ENCODE measurements around the gene RXRA.

Gene RXRA

GRCh38 chr9:134297083-134297410 lies 29.2 kb upstream of the RXRA start:
- Histone ChIP-seq H3K27ac (no peak overlapping the region), H3K4me3 (no peak overlapping the region), H3K9ac (no peak overlapping the region), H3K27me3 (peaks cover 0 to 5% (median 0%) of the 10 kb centered on the region in 11 experiments; a peak in 2 of 22 replicates), H4K20me1 (no peaks in the 10 kb centered on the region), H3K36me3 (no peaks in the 10 kb centered on the region), H3K4me2 (no peak overlapping the region), H3K4me1 (peaks cover 20 to 58% (median 56%) of the 10 kb centered on the region in 10 experiments), H3K9me3 (replicated peaks in 1 of 11) (no peaks in the 10 kb centered on the region)
- TF ChIP-seq Cebpa-rat (IDR thresholded peaks at IDR 0.05) = no peak

- H4K20me1 ChIP-seq = no peaks in the 10 kb centered on the region
- H3K4me2 ChIP-seq = no peak overlapping the region
- no peak overlapping the region for H3K9ac ChIP-seq
- H3K27ac ChIP-seq = no peak overlapping the region
- H3K36me3 ChIP-seq = no peaks in the 10 kb centered on the region
- H3K27me3 ChIP-seq = peaks cover 0 to 5% (median 0%) of the 10 kb centered on the region in 11 experiments; a peak in 2 of 22 replicates
- no peak overlapping the region for H3K4me3 ChIP-seq
- peaks cover 0 to 2% (median 0%) of the 10 kb centered on the region in 11 experiments; a peak in 3 of 22 replicates for H3K9me3 ChIP-seq (replicated peaks in 1 of 11)
- no peak for TF ChIP-seq Cebpa-rat (IDR thresholded peaks at IDR 0.05)
- peaks cover 20 to 57% (median 52%) of the 10 kb centered on the region in 10 experiments for H3K4me1 ChIP-seq
These were observed 28.7 kb upstream of the RXRA start for GRCh38 chr9:134297576-134297975.

DNA sequence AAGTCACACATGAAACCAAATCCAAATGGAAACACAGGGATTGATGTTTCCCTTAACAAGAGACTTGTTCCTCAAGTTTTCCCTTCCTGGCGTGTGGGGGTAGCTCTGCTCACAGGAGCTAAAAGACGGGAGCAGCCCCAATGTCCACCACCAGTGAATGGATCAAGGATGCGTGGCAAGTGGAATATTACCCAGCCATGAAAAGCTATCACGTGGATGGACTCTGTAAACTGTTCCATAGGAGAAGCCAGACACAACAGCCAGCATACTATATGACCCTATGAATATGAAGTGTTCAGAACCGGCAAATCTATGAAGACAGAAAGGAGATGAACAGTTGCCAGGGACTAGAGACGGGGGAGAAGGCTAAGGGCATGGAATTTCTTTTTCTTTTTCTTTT lies 28.3 kb upstream of the RXRA start:
- H3K9ac ChIP-seq = no peak overlapping the region
- TF ChIP-seq Cebpa-rat (IDR thresholded peaks at IDR 0.05) = no peak
- no peak overlapping the region for H3K4me2 ChIP-seq
- H3K9me3 ChIP-seq (replicated peaks in 1 of 11) = peaks cover 0 to 6% (median 0%) of the 10 kb centered on the region in 11 experiments; a peak in 4 of 22 replicates
- H3K4me1 ChIP-seq = peaks cover 17 to 57% (median 52%) of the 10 kb centered on the region in 10 experiments
- H3K36me3 ChIP-seq = no peaks in the 10 kb centered on the region
- no peaks in the 10 kb centered on the region for H4K20me1 ChIP-seq
- H3K4me3 ChIP-seq = no peak overlapping the region
- H3K27me3 ChIP-seq = peaks cover 0 to 3% (median 0%) of the 10 kb centered on the region in 11 experiments; a peak in 2 of 22 replicates
- no peak overlapping the region for H3K27ac ChIP-seq

DNA sequence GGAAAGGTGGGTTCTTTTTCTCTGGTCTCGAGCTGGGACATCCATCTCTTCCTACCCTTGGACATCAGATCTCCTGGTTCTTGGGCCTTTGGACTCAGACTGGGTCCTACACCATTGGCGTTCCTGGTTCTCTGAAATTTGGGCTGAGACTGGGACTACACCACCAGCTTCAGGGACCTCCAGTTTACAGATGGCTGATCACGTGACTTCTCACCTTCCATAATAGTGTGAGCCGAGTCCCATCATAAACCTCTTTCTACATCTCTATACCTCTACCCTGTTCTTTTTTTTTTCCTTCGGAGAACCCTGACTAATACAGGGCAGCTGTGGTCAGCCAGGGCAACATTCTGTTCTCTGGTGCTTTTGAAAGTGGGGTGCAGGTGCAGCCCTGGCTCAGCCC lies 27.2 kb upstream of the RXRA start:
- H3K27ac ChIP-seq = no peak overlapping the region
- H3K4me3 ChIP-seq = no peak overlapping the region
- H3K36me3 ChIP-seq = no peaks in the 10 kb centered on the region
- H4K20me1 ChIP-seq = no peaks in the 10 kb centered on the region
- peaks cover 7 to 56% (median 51%) of the 10 kb centered on the region in 10 experiments for H3K4me1 ChIP-seq
- H3K9me3 ChIP-seq (replicated peaks in 1 of 11) = peaks cover 0 to 14% (median 5%) of the 10 kb centered on the region in 11 experiments; a peak in 6 of 22 replicates
- H3K4me2 ChIP-seq = no peak overlapping the region
- H3K27me3 ChIP-seq = no peaks in the 10 kb centered on the region
- TF ChIP-seq Cebpa-rat (IDR thresholded peaks at IDR 0.05) = no peak
- H3K9ac ChIP-seq = no peak overlapping the region

DNA sequence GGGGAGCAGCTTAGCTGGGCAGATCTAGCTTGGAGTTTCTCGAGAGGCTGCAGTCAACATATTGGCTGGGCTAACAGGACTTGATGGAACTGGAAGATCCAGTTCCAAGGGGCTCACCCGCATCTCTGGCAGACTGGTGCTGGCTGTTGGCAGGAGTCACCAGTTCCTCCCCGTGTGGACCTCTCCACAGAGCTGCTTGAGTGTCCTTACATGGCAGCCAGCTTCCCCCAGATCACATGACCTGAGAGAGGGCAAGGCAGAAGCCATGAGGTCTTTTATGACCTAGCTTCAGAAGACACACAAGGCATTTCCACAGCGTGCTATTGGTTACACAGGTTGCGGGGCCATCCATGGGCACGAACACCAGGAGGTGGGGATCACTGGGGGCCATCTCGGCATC lies 26.4 kb upstream of the RXRA start:
- H3K9me3 ChIP-seq (replicated peaks in 1 of 11) = peaks cover 0 to 23% (median 6%) of the 10 kb centered on the region in 11 experiments; a peak in 6 of 22 replicates
- no peaks in the 10 kb centered on the region for H3K36me3 ChIP-seq
- H3K27ac ChIP-seq = no peak overlapping the region
- no peak overlapping the region for H3K4me3 ChIP-seq
- H3K27me3 ChIP-seq = no peaks in the 10 kb centered on the region
- TF ChIP-seq Cebpa-rat (IDR thresholded peaks at IDR 0.05) = no peak
- H3K4me2 ChIP-seq = peak overlapping the region in 1 of 11 experiments; percentile 5; a peak in 1 of 22 replicates
- no peak overlapping the region for H3K9ac ChIP-seq
- peaks cover 0 to 50% (median 43%) of the 10 kb centered on the region in 10 experiments; a peak in 17 of 20 replicates for H3K4me1 ChIP-seq
- H4K20me1 ChIP-seq = no peaks in the 10 kb centered on the region

DNA sequence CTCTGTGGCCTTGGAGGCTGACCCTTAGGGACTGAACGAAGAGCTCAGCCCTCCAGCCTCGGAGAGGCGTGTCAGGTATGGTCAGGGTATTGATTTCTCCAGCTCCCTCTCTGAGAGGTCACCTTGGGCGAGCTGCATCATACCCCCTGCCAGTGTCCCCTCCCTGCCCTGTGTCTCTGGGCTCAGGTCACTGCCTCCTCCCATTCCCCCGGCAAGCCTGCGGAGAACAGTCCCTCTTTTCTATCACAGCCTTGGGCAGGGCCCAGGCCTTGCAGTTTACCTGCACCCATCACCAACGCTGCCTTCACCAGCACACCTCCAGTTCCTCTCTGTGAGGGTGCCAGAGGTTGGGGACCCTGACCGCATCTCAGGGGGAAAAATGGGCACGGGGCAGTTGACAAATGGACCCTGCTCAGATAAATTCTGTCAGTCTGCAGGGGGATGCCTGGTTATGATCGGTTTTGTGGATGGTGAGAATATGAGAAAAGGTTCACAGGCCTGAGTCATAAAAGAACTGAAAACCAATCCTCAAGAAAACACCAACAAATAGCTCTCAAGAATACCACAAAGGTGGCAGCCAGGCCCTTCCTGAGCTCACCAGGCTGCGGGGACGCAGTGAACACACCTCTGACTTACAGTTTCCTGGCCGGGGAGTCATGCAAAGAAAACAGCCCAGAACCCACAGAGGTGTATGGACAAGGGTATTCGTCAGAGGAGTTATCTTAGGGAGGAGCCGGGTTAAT lies 24.7 kb upstream of the RXRA start:
- Histone ChIP-seq H3K27ac (no peak overlapping the region; a peak in 1 of 22 replicates), H4K20me1 (no peaks in the 10 kb centered on the region), H3K9me3 (replicated peaks in 1 of 11) (peaks cover 0 to 27% (median 6%) of the 10 kb centered on the region in 11 experiments; a peak in 6 of 22 replicates), H3K36me3 (no peaks in the 10 kb centered on the region), H3K27me3 (no peaks in the 10 kb centered on the region), H3K9ac (no peak overlapping the region), H3K4me3 (no peak overlapping the region), H3K4me2 (peak overlapping the region in 5 of 11 experiments; percentile 18 to 42 (median 28); a peak in 7 of 22 replicates), H3K4me1 (peaks cover 0 to 41% (median 31%) of the 10 kb centered on the region in 10 experiments; a peak in 16 of 20 replicates)
- no peak for TF ChIP-seq Cebpa-rat (IDR thresholded peaks at IDR 0.05)

GRCh38 chr9:134302130-134302817 lies 24.0 kb upstream of the RXRA start:
- peak overlapping the region in 8 of 11 experiments; percentile 18 to 68 (median 39); a peak in 14 of 22 replicates for H3K4me2 ChIP-seq
- H3K9me3 ChIP-seq (replicated peaks in 1 of 11) = peaks cover 0 to 27% (median 6%) of the 10 kb centered on the region in 11 experiments; a peak in 6 of 22 replicates
- H3K27me3 ChIP-seq = no peaks in the 10 kb centered on the region
- no peak overlapping the region for H3K4me3 ChIP-seq
- H3K4me1 ChIP-seq = peaks cover 0 to 46% (median 37%) of the 10 kb centered on the region in 10 experiments; a peak in 16 of 20 replicates
- H3K27ac ChIP-seq = no peak overlapping the region; a peak in 1 of 22 replicates
- no peak for TF ChIP-seq Cebpa-rat (IDR thresholded peaks at IDR 0.05)
- no peaks in the 10 kb centered on the region for H4K20me1 ChIP-seq
- no peak overlapping the region for H3K9ac ChIP-seq
- H3K36me3 ChIP-seq = no peaks in the 10 kb centered on the region

- H3K4me2 ChIP-seq = peak overlapping the region in 3 of 11 experiments; percentile 2 to 57 (median 13); a peak in 3 of 22 replicates
- no peak for TF ChIP-seq Cebpa-rat (IDR thresholded peaks at IDR 0.05)
These were observed 22.7 kb upstream of the RXRA start for GRCh38 chr9:134303601-134304000.

DNA sequence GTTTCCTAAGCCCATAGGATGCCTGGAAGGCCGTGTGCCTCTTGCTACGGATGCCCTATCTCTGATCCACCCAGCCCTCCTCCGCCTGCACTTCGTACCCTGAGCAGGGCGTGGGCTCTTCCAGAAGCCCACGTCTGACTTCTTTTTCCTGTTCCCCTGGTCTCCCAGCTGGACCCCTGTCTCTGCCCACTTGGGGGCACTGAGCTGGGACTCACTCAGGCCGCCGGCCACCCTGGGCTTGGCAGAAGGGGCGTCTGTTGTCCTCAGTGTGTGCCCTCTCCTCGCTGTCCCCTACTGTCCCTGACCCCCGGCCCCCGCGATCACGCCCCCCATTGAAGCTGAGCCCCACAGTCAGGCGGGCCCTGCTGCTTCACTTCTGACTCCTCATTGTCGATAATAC lies 22.0 kb upstream of the RXRA start:
- TF ChIP-seq Cebpa-rat (IDR thresholded peaks at IDR 0.05) = no peak
- Histone ChIP-seq H3K36me3 (no peaks in the 10 kb centered on the region), H3K9me3 (replicated peaks in 1 of 11) (peaks cover 0 to 27% (median 7%) of the 10 kb centered on the region in 11 experiments; a peak in 8 of 22 replicates), H3K27ac (no peak overlapping the region), H3K4me2 (peak overlapping the region in 1 of 11 experiments; percentile 57; a peak in 2 of 22 replicates), H3K4me3 (no peak overlapping the region), H3K27me3 (no peaks in the 10 kb centered on the region), H3K4me1 (peaks cover 0 to 57% (median 47%) of the 10 kb centered on the region in 10 experiments; a peak in 16 of 20 replicates), H3K9ac (no peak overlapping the region), H4K20me1 (no peaks in the 10 kb centered on the region)

More at GRCh38 chr9:134303601-134304000, 22.7 kb upstream of the RXRA start:
- no peak overlapping the region for H3K9ac ChIP-seq
- H3K9me3 ChIP-seq (replicated peaks in 1 of 11) = peaks cover 0 to 27% (median 6%) of the 10 kb centered on the region in 11 experiments; a peak in 8 of 22 replicates
- peaks cover 0 to 57% (median 47%) of the 10 kb centered on the region in 10 experiments; a peak in 16 of 20 replicates for H3K4me1 ChIP-seq
- H3K4me3 ChIP-seq = no peak overlapping the region
- H4K20me1 ChIP-seq = no peaks in the 10 kb centered on the region
- H3K27me3 ChIP-seq = no peaks in the 10 kb centered on the region
- H3K36me3 ChIP-seq = no peaks in the 10 kb centered on the region
- H3K27ac ChIP-seq = peak overlapping the region in 1 of 11 experiments; percentile 24; a peak in 3 of 22 replicates

Data from BLaER1 treated with 17β-estradiol and CSF1 and Interleukin-3, amounts not matched to agents 10 nM and 100 nM (cell line).